ENCODE results near the gene CCDC97.
"Not testable (repeated sequence)": the region's sequence is repeated elsewhere in the genome, so short reads cannot be mapped to it uniquely, and the experiment has no call there.

CCDC97 gene

DNA sequence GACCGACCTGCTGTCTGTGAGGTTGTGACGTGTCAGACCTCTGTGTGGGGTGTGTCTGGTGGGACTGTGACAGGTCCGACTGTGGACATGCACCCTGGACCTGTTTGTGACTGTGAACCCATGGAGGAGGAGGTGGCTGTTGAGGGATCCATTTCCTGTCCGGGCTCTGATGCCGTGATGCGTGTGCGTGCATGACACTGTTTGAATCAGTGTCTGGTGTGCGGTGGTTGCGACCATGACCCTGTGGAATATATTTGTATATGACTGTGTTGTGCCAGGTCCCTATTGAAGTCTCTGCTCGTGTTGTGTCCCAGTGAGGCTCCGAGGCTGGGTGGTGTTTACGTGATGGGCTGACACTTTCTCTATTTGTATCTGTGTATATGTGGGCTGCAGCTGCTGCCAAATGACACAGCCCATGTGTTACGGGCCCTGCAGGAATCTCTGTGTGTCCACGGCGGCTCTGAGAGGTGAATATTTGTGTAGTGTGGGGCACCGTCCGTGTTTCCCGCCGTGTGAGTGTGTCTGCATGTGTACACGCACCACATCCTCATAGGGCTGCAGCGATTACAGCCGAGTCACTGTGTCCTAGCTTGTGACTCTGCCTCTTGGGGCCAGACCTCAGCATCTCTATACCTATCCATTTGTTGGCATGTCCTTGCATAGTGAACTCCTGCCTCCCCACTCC lies 18.3 kb downstream of the CCDC97 start:
- Histone ChIP-seq H3K4me1 (no peaks in the 10 kb centered on the region), H3K9me3 (no peaks in the 10 kb centered on the region), H3K36me3 (replicated peaks) (peaks cover 12% of the 10 kb centered on the region), H3K27me3 (ENCODE audit: low read depth) (no peaks in the 10 kb centered on the region), H3K4me3 (no peak overlapping the region)
- in situ Hi-C loops (cut with MboI; ENCODE audit: low sequenced_read_pairs): no loop called here
- no peak for DNase-seq (ENCODE audit: low spot score in 2 of 2)

DNA sequence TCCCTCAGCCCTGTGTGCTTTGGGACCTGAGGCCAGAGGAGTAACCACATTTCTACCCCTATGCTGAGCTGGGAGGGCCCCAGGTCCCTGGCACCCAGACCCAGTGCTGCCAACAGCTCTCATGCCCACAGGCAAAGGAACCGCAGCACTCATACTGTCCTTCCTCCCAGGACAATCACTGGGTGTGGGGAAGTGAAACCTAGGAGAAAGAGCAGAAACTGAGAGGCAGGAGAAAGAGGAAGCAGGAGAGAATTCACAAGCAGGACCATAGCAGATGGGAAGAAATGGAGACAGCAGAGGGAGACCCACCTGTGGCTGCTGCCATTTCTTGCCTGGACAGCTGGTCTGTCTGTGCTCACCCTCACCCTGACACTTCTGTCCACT lies 18.9 kb downstream of the CCDC97 start:
- DNase-seq (ENCODE audit: low spot score in 2 of 2): no peak
- H3K9me3 ChIP-seq: no peaks in the 10 kb centered on the region
- H3K4me3 ChIP-seq: no peak overlapping the region
- no peaks in the 10 kb centered on the region for H3K27me3 ChIP-seq (ENCODE audit: low read depth)
- in situ Hi-C loops (cut with MboI; ENCODE audit: low sequenced_read_pairs): no loop called here
- peaks cover 8% of the 10 kb centered on the region for H3K36me3 ChIP-seq (replicated peaks)
- H3K4me1 ChIP-seq: peaks cover 4% of the 10 kb centered on the region

DNA sequence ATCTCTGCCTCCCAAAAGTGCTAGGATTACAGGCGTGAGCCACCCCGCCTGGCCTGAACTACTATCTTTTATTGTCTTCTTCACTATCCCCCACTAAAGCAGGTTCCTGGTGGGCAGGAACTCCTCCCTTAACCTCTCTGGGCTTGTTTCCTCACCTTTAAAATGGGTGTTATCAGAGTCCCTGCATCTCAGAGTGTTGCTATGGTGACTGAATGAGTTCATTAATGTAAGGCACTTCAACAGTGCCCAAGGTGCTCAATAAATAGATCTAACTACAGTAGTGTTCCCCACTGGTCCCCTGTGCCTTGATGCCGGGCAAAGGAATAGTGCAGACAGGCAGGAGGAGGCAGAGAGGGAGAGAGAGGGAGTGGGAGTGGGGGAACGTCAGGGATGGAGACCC lies 20.5 kb downstream of the CCDC97 start:
- DNase-seq (ENCODE audit: low spot score in 2 of 2): no peak
- in situ Hi-C loops (cut with MboI; ENCODE audit: low sequenced_read_pairs): no loop called here
- no peaks in the 10 kb centered on the region for H3K27me3 ChIP-seq (ENCODE audit: low read depth)
- peaks cover 3% of the 10 kb centered on the region for H3K36me3 ChIP-seq (replicated peaks)
- H3K4me3 ChIP-seq: no peak overlapping the region
- no peaks in the 10 kb centered on the region for H3K9me3 ChIP-seq
- H3K4me1 ChIP-seq: peaks cover 13% of the 10 kb centered on the region

GRCh38 chr19:41330946-41331678 lies 21.1 kb downstream of the CCDC97 start:
- Histone ChIP-seq H3K4me1 (peaks cover 13% of the 10 kb centered on the region), H3K36me3 (replicated peaks) (peaks cover 3% of the 10 kb centered on the region), H3K9me3 (no peaks in the 10 kb centered on the region), H3K4me3 (no peak overlapping the region), H3K27me3 (ENCODE audit: low read depth) (no peaks in the 10 kb centered on the region)
- DNase-seq (ENCODE audit: low spot score in 2 of 2): no peak
- in situ Hi-C loops (cut with MboI; ENCODE audit: low sequenced_read_pairs): no loop called here

- Histone ChIP-seq H3K9me3 (no peaks in the 10 kb centered on the region), H3K27me3 (ENCODE audit: low read depth) (no peaks in the 10 kb centered on the region), H3K4me1 (peaks cover 13% of the 10 kb centered on the region), H3K4me3 (no peak overlapping the region), H3K36me3 (replicated peaks) (peaks cover 6% of the 10 kb centered on the region)
- no peak for DNase-seq (ENCODE audit: low spot score in 2 of 2)
- in situ Hi-C loops (cut with MboI; ENCODE audit: low sequenced_read_pairs): no loop called here
Observed at GRCh38 chr19:41332000-41332399, 22.0 kb downstream of the CCDC97 start.

DNA sequence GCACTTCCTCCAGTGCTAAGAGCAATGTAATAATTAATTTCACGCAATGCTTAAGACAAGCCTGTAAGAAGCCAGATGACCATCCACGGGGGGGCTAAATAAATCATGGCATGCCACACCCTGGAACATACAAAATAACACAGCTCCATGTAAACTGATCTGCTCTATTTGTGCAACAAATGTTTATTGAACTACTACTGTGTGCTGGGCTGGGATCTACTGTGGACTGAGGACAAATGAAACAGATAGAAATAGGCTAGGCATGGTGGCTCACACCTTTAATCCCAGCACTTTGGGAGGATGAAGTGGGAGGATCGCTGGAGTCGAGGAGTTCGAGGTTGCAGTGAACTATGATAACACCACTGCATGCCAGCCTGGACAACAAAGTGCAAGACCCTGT lies 22.5 kb downstream of the CCDC97 start:
- no peaks in the 10 kb centered on the region for H3K27me3 ChIP-seq (ENCODE audit: low read depth)
- H3K9me3 ChIP-seq: no peaks in the 10 kb centered on the region
- H3K4me3 ChIP-seq: no peak overlapping the region
- H3K4me1 ChIP-seq: peaks cover 13% of the 10 kb centered on the region
- H3K36me3 ChIP-seq (replicated peaks): peaks cover 6% of the 10 kb centered on the region
- DNase-seq (ENCODE audit: low spot score in 2 of 2): no peak
- in situ Hi-C loops (cut with MboI; ENCODE audit: low sequenced_read_pairs): no loop called here

DNA sequence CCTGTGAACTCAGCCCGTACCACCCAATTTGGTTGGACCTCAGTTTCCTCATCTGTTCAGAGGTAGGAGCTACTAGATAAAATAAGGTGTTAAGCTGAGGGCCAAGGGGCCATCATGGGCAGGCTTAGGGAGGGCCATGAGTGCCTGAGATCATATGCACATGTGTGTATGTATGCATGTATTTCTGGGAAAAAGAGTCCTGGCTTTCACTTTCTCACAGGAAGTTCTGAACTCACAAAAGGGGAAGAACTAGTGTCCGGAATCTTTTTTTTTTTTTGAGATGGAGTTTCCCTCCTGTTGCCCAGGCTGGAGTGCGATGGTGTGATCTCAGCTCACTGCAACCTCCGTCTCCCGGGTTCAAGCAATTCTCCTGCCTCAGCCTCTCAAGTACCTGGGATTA lies 24.8 kb downstream of the CCDC97 start:
- in situ Hi-C loops (cut with MboI; ENCODE audit: low sequenced_read_pairs): no loop called here
- no peak overlapping the region for H3K4me3 ChIP-seq
- peaks cover 13% of the 10 kb centered on the region for H3K4me1 ChIP-seq
- DNase-seq (ENCODE audit: low spot score in 2 of 2): no peak
- no peaks in the 10 kb centered on the region for H3K27me3 ChIP-seq (ENCODE audit: low read depth)
- H3K36me3 ChIP-seq (replicated peaks): peaks cover 6% of the 10 kb centered on the region
- no peaks in the 10 kb centered on the region for H3K9me3 ChIP-seq

- Histone ChIP-seq H3K36me3 (replicated peaks) (peaks cover 6% of the 10 kb centered on the region), H3K4me3 (no peak overlapping the region), H3K27me3 (ENCODE audit: low read depth) (no peaks in the 10 kb centered on the region), H3K4me1 (peaks cover 13% of the 10 kb centered on the region), H3K9me3 (no peaks in the 10 kb centered on the region)
- in situ Hi-C loops (cut with MboI; ENCODE audit: low sequenced_read_pairs): no loop called here
- no peak for DNase-seq (ENCODE audit: low spot score in 2 of 2)
Observed at GRCh38 chr19:41335467-41335866, 25.5 kb downstream of the CCDC97 start.

DNA sequence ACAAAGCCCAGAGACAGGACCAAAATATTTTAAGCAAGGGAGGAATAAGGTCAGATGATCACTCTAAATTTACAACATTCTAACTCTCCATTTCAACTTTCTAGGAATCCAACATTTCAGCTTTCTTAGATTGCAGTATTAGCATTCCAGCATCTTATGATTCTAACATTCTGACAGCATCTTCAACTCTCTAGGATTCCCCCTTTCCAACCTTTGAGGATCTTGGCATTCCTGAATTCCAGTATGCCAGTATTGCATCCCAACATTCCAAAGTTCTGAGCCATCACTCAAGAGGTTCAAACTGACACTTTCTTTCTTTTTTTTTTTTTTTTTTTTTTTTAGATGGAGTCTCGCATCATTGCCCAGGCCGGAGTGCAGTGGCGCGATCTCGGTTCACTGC lies 30.0 kb downstream of the CCDC97 start:
- no peaks in the 10 kb centered on the region for H3K9me3 ChIP-seq
- H3K27me3 ChIP-seq (ENCODE audit: low read depth): no peaks in the 10 kb centered on the region
- peaks cover 27% of the 10 kb centered on the region for H3K36me3 ChIP-seq (replicated peaks)
- no peak overlapping the region for H3K4me3 ChIP-seq
- no peaks in the 10 kb centered on the region for H3K4me1 ChIP-seq
- in situ Hi-C loops (cut with MboI; ENCODE audit: low sequenced_read_pairs): no loop called here
- no peak for DNase-seq (ENCODE audit: low spot score in 2 of 2)

DNA sequence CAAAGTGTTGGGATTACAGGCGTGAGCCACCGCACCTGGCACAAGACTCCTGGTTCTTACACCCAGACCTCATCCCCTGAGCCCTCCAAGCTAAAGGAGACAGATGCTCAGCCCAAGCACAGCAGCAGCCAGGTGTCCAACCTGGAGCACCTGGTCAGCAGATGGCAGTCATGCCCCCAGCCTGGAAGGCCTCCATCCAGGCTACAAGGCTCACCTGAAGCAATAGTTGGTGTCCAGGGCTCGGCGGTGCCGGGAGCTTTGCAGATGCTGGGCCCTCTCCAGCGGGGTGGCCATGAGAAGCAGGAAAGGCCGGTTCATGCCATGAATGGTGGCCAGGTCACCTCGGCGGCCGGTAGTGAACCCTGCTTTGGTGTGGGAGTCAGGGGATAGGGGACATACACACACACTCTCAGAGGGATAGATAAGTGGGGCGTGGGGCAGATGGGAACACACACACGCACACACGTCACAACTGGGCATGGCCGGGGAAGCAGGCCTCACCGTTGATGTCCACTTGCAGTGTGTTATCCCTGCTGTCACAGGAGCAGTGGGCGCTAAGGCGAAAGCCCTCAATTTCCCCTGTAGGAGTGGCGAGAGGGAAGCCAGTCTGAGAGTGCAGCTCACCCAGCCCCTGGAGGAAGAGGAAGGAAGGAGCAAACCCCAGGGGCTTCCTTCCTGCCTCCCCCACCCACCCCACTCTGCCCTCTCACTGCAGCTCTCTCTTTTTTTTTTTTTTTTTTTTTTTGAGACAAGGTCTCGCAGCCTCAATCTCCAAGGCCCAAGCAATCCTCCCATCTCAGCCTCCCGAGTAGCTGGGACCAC lies 31.9 kb downstream of the CCDC97 start:
- no peak for DNase-seq (ENCODE audit: low spot score in 2 of 2)
- no peak overlapping the region for H3K4me3 ChIP-seq
- no peaks in the 10 kb centered on the region for H3K9me3 ChIP-seq
- H3K36me3 ChIP-seq (replicated peaks): peaks cover 30% of the 10 kb centered on the region
- no peaks in the 10 kb centered on the region for H3K27me3 ChIP-seq (ENCODE audit: low read depth)
- in situ Hi-C loops (cut with MboI; ENCODE audit: low sequenced_read_pairs): no loop called here
- H3K4me1 ChIP-seq: no peaks in the 10 kb centered on the region

GRCh38 chr19:41344162-41344561 lies 34.2 kb downstream of the CCDC97 start:
- H3K36me3 ChIP-seq (replicated peaks): peaks cover 27% of the 10 kb centered on the region
- H3K4me3 ChIP-seq: no peak overlapping the region
- H3K4me1 ChIP-seq: no peaks in the 10 kb centered on the region
- in situ Hi-C loops (cut with MboI; ENCODE audit: low sequenced_read_pairs): no loop called here
- H3K9me3 ChIP-seq: no peaks in the 10 kb centered on the region
- H3K27me3 ChIP-seq (ENCODE audit: low read depth): no peaks in the 10 kb centered on the region
- DNase-seq (ENCODE audit: low spot score in 2 of 2): no peak

DNA sequence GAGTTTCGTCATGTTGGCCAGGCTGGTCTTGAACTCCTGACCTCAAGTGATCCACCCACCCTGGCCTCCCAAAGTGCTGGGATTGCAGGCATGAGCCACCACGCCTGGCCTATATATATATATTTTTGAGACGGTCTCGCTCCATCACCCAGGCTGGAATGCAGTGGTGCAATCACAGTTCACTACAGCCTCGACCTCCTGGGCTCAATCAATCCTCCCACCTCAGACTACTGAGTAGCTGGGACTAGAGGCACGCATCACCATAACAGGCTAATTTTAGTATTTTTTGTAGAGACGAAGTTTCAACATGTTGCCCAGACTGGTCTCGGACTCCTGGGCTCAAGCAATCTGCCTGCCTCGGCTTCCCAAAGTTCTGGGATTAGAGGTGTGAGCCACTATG lies 36.9 kb downstream of the CCDC97 start:
- H3K4me1 ChIP-seq; H3K27me3 ChIP-seq (ENCODE audit: low read depth); in situ Hi-C loops (cut with MboI; ENCODE audit: low sequenced_read_pairs); H3K9me3 ChIP-seq; DNase-seq (ENCODE audit: low spot score in 2 of 2); H3K4me3 ChIP-seq: not testable (repeated sequence)
- H3K36me3 ChIP-seq (replicated peaks): peaks cover 16% of the 10 kb centered on the region

DNA sequence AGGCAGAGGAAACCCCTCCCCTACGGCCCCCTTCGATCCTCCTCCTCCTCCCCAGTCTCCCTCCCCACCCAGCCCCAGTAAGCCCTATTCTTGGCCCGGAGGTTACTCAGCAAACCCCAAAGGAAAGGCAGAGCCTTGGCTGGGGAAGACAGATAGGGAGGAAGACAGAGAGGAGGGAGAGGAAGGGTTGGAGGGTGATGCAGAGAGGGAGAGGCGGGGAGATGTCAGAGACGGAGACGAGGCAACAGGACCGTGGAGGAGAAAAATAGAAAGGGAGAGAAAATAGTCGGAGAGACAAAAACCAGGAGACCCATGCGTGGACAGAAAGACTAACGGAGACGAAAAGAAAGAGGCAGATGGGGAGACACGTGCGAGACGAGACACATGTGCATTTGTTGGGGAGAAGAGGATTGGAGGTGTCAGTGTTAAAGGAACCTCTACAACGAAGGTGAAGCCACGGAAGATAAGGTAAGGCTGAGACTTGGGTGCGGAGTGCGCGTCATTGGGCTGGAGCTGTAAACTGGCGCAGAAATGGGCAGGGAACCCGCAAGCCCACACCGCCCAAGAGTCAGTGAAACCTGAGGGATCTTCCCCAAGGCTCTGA lies 40.9 kb downstream of the CCDC97 start:
- Histone ChIP-seq H3K4me3 (peak overlapping the region; percentile 73), H3K27me3 (ENCODE audit: low read depth) (no peaks in the 10 kb centered on the region), H3K36me3 (replicated peaks) (peaks cover 6% of the 10 kb centered on the region), H3K4me1 (peaks cover 3% of the 10 kb centered on the region; the same call in 1 of the 2 replicates), H3K9me3 (no peaks in the 10 kb centered on the region)
- in situ Hi-C loops (cut with MboI; ENCODE audit: low sequenced_read_pairs): no loop called here
- DNase-seq (ENCODE audit: low spot score in 2 of 2): no peak

All from HAP-1 (cell line).